HTERT RPE-1 (cell line): Measurements from ENCODE around the gene ADAMTS17.

Experiments used
- in situ Hi-C: fragments of 300-500 bp; cut with MboI; formaldehyde crosslinking; loops from 4 replicates; pipeline ENCODE4 v1.14.3; 2020; ENCODE audit warnings: low sequenced_read_pairs

The ADAMTS17 gene

GRCh38 chr15:100114100-100114499, 227.7 kb downstream of the ADAMTS17 start:
- in situ Hi-C loops, result no loop called here

DNA sequence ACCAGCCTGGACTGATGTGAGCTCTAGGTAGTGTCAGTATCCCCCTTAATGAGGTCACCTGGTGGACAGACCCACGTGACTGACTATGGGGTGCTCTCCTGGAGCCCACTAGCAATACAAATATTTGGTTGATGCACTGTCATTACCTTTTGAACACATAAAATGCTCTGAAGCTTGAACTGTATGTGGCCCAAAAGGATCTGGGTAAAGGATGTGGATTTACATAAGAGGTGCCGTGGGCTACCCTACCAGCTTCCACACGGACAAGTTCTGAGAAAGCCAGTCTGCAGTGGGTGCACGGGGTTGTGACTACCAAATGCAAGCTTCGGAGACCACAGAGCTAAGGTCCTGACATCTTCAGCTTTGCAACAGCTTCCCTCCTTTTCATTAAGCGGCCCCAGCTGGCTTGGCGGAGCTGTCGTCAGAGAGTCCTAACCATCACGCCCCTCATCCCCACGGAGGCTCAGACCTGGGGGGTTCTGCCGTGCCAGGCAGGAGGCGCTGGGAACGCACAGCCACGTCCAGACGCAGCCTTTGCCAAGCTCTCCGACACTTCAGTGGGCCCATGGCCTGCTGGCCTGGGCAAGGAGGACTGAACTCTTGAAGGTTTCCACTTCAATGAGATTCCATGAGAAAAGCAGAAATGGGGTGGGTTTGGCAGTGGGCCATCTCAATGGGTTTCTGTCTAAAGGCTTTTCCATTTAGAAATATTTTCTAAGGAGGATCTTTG, 228.3 kb downstream of the ADAMTS17 start:
- in situ Hi-C loops, result no loop called here

DNA sequence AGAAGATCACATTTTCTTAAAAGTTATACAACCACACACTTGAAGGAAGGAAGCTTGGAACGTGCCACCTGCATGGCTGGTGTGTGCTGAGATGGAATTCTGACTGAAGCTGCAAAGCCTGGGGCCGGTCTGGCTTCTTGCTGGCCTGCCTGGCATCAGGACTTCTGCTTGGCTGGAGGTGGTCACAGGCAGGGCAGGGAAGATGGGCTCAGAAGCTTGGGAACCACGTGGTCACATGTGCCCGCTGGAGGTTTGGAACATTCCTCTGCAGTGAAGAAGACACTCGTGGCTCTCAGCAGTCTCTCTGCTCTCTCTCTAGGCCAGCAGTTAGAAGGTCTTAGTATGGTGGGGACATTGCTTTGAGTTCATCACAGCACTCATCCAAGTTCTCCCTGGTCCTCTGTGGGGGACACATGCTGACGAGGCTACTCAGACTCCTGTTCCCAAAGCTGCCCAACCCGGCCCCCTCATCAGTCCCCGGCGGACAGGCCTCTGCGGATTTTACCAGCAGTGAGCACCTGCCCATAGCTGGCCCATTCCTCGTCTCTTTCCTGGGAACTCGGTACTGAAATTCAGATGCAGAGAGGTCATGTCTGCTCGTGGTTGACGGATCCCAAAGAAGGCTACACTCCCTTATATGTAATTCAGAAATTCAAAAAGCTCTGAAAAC, 229.0 kb downstream of the ADAMTS17 start:
- in situ Hi-C loops, result no loop called here

DNA sequence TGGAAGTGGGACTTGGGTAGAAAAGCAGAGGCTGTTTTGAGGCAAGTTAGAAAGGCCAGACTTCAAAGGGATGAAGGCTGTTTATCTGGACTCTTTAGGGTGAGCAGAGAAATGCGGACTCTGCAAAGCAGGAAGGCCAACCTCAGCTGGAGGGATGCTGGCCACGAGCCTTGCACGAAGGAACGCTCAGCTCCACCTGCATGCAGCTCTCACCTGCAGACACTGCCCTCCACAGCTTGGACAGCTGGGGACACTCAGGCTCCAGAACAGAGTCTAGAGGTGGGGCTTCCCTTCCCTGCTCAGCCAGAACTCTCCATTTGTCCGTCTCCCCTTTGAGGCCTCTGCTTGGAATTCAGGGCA, 229.7 kb downstream of the ADAMTS17 start:
- in situ Hi-C loops, result no loop called here

DNA sequence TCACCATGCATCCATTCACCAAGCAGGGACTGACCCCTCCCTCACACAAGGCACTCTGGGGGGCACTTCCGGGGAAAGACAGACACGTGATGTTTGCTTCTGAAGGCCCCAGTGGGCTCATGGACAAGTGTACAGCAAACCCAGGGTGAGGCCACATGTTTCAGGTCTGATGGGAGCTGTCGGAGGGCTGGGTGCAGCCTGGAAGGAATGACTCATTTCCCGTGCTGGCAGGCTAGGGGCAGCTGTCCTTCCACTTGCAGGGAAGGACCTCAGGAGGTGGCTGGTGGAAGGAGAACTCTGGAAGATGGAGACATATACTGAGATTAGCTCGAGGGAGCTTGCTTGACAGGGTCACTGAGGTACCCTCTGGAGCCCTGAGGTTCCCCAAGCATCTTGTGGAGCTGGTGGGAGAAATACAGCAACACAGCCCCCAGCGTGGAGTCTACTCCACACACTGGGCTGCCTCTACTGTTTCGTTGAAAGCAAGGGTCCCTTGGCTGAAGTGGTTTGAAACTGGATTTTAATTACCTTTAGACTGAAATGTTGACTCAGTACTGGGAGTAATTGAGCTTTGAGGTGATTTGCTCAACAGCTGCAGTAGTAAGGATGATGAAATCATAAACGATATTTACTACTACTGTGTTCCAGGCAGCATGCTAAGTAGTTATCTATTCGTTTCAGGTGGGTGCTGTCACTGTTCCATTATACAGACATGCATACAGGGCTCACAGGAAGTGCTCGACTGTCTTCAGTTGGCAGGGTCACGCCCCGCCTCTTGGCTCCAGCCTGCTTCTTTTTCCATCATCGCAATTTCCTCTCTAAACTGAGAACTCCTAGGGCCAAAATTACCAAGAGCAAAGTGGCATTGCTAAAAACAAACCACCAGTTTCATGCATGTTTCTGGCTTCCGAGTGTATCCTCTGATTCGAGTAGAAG, 230.4 kb downstream of the ADAMTS17 start:
- in situ Hi-C loops, result no loop called here

- in situ Hi-C loops, result no loop called here
Measured at GRCh38 chr15:100109486-100110035, 232.2 kb downstream of the ADAMTS17 start.

DNA sequence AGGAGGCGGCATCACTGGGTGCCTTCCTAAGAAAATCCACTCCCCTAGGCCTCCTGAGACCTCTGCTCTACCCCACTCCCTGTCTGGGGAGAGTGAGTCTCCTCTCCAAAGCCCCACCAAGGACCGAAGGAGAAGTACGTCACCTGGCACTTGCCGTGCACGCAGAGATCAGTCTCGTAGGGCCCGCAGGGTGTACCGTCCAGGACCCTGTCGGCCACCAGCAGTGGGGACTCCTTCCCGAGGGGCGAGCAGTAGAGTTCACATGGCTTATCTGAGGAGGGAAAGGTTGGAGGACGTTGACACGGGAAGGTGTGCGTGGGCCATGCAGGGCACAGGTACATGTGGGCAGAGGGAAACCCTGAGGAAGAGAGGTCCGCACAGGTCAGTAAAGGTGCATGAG, 232.9 kb downstream of the ADAMTS17 start:
- in situ Hi-C loops, result no loop called here

DNA sequence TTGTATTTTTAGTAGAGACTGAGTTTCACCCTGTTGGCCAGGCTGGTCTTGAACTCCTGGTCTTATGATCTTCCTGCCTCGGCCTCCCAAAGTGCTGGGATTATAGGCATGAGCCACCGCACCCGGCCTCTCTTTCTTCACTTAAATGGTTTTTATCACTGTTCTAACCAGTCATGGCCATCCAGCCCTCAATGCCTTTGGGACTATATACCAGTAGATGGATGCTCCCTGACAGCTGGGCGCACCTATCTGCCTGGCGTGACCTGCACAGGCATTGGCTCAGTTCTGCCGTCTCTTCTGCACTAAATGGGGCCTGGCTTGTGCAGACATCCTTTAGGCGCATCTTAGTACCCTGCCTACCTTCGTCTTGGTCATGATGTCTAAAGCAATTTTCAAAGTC, 233.4 kb downstream of the ADAMTS17 start:
- in situ Hi-C loops, result no loop called here

- in situ Hi-C loops, result no loop called here
Measured at GRCh38 chr15:100107606-100108225, 234.1 kb downstream of the ADAMTS17 start.

DNA sequence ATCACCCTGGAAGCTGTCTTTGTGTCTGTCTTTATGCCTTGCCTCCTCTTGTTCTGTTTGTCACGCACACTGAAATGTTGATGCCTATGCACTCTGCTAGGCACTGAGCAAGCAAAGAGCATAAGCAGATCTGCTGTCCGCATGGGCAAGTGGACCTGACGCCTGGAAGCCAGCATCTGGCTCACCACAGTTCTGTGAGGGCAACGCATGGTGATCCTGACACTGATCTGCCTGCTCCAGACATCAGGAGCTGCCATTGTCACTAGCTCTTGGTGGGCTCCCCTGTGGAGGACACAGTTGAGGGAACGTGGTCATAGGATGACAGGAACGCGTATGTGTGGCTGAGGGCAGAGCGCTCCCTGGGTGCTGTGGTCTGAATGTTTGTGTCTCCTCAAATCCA, 234.6 kb downstream of the ADAMTS17 start:
- in situ Hi-C loops, result no loop called here

DNA sequence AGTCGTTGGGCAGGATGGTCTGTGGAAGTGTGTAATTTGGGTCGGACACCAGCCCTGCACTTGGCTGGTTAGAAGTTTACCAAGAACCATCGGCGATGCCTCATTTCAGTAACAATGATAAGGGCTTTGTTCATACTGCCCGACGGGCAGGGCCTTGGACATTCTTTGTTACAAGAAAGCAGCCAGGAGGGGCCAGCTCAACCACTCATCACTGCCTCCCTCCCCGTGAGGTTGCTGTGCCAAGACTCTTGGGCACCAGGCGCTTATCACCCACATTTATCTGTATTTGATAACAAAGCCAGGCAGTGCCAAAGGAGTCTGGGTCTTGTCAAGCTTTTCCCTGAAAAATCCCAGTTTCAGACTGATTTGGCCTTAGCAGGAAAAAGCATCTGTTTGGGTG, 235.0 kb downstream of the ADAMTS17 start:
- in situ Hi-C loops, result no loop called here

GRCh38 chr15:100105101-100105500, 236.7 kb downstream of the ADAMTS17 start:
- in situ Hi-C loops, result no loop called here

DNA sequence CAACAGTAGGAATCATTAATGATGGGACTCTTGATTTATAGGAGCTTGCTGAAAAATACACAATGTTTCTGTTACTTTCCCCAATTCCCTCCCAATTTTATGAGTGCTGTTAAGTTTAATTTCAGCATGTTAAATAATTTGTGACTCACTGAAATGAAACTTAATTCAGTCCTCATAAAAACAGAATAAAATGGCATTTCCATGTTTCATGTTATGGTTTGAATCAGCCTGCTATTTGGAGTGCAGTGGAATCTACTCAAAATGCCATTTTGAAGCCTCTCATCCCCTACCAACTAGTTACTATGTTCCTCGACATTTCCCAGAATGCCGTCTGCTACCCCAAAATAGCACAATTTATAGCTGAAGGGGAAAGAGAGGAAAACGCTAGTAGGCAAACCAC, 237.5 kb downstream of the ADAMTS17 start:
- in situ Hi-C loops, result no loop called here

GRCh38 chr15:100103828-100104227, 237.9 kb downstream of the ADAMTS17 start:
- in situ Hi-C loops, result no loop called here

DNA sequence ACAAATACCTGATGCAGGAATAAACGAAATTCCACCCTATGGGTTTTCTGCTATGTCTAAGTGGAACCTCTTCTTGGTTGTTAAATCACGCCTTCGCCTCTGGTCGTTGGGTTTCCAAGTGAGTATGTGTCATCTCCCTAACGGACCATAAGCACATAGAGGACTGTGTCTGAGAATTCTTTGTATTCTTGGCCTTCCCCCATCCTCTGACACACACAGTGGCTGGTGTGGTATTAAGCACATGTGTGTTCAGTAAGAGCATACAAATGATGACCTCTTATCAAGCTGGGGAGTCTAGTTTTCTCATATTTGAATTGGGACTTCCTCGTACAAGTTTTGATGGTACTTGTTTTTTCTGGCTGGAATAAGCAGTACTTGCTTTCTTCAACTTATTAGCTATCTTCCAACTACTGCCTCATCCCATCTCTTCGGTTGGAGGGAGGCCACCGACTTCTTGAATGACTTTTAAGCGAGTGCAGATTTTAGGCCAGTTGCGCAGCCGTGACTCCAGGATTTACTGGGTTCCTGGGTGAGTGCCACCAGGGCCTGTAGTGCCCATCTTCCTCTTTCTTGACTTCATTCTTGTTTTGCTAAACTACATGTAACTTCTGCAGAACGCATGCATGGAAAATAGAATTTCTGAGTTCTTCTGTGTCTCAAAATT, 240.2 kb downstream of the ADAMTS17 start:
- in situ Hi-C loops, result no loop called here

- in situ Hi-C loops, result no loop called here
Measured at GRCh38 chr15:100100926-100101325, 240.8 kb downstream of the ADAMTS17 start.

DNA sequence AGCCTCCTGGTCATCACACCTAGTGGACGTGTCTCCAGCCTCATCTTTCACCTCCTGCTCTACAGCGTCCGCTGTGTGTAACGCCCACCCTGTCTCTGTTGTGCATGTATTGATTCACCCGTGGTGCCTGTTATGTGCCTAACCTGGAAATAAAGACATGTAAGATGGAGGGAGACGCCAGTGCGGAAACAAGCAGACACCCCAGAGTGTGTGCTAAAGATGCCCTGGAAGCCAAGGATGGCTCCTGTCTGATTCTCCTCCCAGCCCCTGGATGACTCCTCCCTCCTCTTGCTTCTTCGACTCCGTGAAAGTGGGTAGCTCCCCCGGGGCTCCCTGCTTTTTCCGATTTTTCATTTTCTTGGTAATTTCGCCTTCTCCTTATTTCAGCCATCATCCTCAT, 241.8 kb downstream of the ADAMTS17 start:
- in situ Hi-C loops, result no loop called here

- in situ Hi-C loops, result no loop called here
Measured at GRCh38 chr15:100098705-100099104, 243.1 kb downstream of the ADAMTS17 start.

DNA sequence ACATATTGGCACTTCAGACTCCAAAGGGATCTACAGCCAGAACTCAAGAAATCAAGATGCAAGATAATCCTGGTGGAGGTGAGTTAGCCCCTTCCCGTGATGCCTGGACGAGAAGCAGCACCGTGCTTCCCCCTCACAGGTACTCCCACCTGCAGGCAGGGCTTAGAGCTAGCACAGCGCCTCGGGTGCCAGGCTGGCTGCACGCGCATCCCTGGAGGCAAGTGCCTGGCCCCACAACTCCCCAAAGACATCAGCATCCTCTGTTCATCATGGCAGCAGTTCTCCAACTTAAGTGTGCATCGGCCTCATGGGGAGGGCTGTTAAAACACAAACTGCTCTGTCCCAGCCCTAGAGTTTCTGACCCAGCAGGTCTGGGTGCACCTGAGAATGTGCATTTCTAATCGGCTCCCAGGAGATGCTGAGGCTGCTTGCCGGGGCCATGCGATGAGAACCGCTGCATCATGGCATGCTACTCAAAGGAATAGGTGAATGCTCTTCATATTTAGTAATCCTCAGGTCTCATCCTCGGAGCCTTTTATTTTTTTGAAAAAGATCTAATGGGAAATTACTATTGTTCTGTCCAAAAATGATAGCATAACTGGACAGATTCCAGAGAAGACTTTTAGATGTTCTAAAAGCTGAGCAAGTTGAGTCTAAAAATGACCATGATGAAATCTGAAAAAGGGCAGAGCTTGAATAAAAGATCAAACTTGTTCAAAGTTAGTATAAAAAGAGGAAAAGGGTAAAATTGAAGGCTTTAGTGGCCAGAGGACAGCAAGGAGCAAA, 244.2 kb downstream of the ADAMTS17 start:
- in situ Hi-C loops, result no loop called here

- in situ Hi-C loops, result no loop called here
Measured at GRCh38 chr15:100096700-100097099, 245.1 kb downstream of the ADAMTS17 start.
